ENCODE measurements around the gene DYRK3. TPM values are rescaled to one million over a fixed set of nuclear protein-coding genes. Genes with fewer than 3 reads are reported as not detected.
"Not testable (repeated sequence)": the region's sequence is repeated elsewhere in the genome, so short reads cannot be mapped to it uniquely, and the experiment has no call there.

Gene DYRK3
- total RNA-seq, 4 donors from 2014 or later, result 14.5 to 21.2 (median 15.9) TPM

DNA sequence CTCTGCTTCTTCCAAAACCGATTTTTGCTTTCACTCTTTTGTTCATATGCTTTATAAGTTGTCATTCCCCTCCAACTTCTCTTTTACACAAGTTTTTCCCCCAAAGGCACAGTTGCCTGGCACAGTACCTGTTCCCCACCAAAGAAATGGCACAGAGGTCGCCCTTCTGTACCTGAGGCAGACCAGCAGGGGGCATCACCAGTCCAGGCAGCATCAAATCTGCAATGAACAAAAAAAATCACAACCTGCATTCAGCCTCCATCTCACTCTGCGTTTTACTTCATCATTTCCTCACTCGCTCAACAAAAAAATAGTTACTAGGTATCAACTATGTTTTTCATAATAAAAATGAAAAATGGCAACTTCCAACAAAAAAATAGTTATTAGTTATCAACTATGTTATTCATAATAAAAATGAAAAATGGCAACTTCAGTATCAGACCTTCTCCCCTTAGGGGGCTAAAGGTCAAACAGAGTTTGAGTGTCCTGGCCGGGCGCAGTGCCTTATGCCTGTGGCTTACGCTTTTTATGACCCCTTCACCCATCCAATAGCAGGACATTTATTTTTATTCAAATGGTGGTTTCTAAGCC lies 27.1 kb upstream of the DYRK3 start:
- DNase-seq, result peak; percentile 16 to 37
- H3K36me3 ChIP-seq, result peaks cover under 1 to 26% of the 10 kb centered on the region in 2 donors
- WGBS, 2 donors, result 79 to 80% methylated on average over 7 of the region's 7 CpGs
- peaks cover 6 to 8% of the 10 kb centered on the region in 2 donors for H3K4me1 ChIP-seq
- TF ChIP-seq CTCF (IDR thresholded peaks at IDR 0.05), result peak in 5 of 6 experiments; percentile 29 to 62 (median 51)
- TF ChIP-seq POLR2A (IDR thresholded peaks at IDR 0.05), result no peak
- no peak overlapping the region for H3K4me3 ChIP-seq (replicated peaks in 1 of 3)
- H3K9me3 ChIP-seq, result no peaks in the 10 kb centered on the region
- H3K27ac ChIP-seq, result no peak overlapping the region
- no peaks in the 10 kb centered on the region for H3K27me3 ChIP-seq
- intact Hi-C loops (cut with DNase I), result no loop called here

DNA sequence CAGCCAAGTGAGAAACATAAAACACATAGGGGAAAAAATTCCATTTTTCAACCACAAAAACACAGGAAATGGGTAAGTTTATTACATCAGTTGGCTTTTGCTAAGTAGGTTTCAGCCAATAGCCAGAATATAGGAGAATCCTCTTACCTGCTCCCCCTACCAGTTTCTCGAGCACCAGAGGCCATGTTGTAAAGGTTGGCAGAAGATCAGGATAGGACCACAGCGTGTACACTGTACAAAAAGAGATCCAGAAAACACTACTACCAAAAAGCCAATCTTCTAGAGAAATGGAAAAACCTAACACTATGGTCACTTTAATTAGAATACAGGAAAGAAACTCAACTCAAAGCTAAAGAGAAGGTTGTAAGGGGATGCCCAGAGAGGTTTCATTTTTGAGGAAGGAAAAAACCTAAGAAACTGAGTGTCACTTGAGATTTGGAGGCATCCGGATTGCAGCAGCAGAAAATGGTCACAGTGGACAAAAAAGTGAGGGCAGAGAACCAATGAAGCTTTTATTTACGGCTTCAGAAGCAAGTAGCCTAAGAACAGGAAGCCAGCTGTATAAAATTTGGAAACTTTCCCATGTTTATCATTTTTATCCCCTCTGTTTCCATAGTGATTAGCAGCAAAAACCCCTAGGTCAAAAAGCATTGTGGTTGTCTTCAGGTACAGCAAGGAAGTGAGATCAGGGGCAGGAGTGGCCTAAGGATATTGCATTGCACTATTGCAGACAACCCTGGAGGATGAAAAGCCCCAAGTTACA lies 25.9 kb upstream of the DYRK3 start:
- TF ChIP-seq CTCF (IDR thresholded peaks at IDR 0.05) (no peak), POLR2A (IDR thresholded peaks at IDR 0.05) (no peak)
- intact Hi-C loops (cut with DNase I), result no loop called here
- peaks cover 6 to 8% of the 10 kb centered on the region in 2 donors for H3K4me1 ChIP-seq
- peaks cover 0 to 21% of the 10 kb centered on the region in 2 donors for H3K36me3 ChIP-seq
- no peaks in the 10 kb centered on the region for H3K27me3 ChIP-seq
- no peak overlapping the region for H3K4me3 ChIP-seq (replicated peaks in 1 of 3)
- no peaks in the 10 kb centered on the region for H3K9me3 ChIP-seq
- WGBS, 2 donors, result 64 to 78% methylated on average over 4 of the region's 4 CpGs
- no peak for DNase-seq
- H3K27ac ChIP-seq, result no peak overlapping the region

GRCh38 chr1:206612129-206612876 lies 23.0 kb upstream of the DYRK3 start, which contains the start of gene EIF2D:
Gene EIF2D, minus strand, starts transcription at chr1:206612465. Its CDS starts 123 bp downstream, at chr1:206612342.
- DNase-seq, result peak; percentile 94
- H3K27me3 ChIP-seq, result no peaks in the 10 kb centered on the region
- peaks cover 6 to 8% of the 10 kb centered on the region in 2 donors for H3K4me1 ChIP-seq
- H3K9me3 ChIP-seq, result no peaks in the 10 kb centered on the region
- TF ChIP-seq CTCF (IDR thresholded peaks at IDR 0.05) (peak; percentile 80 to 100 (median 99)), POLR2A (IDR thresholded peaks at IDR 0.05) (peak; percentile 53 to 68)
- WGBS, 2 donors, result 7 to 12% methylated on average over 27 to 31 of the region's 48 CpGs
- H3K4me3 ChIP-seq (replicated peaks in 1 of 3), result peak within 1 kb of the TSS; percentile 48 to 75 (median 56)
- H3K36me3 ChIP-seq, result peaks cover 0 to 6% of the 10 kb centered on the region in 2 donors
- peak within 1 kb of the TSS; percentile 70 to 90 (median 70) for H3K27ac ChIP-seq
- intact Hi-C loops (cut with DNase I), result no loop called here

DNA sequence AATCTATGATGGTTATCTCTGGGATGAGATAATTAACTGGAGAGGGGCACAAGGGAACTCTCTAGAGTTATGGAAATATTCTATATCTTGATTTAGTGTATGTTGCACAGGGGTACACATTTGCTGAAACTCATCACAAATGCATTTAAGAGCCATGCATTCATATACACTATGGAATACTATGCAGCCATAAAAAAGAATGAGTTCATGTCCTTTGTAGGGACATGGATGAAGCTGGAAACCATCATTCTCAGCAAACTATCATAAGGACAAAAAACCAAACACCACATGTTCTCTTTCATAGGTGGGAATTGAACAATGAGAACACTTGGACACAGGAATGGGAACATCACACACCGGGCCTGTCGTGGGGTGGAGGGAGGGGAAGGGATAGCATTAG lies 8.9 kb upstream of the DYRK3 start:
- H3K36me3 ChIP-seq; intact Hi-C loops (cut with DNase I); H3K27me3 ChIP-seq; DNase-seq; H3K27ac ChIP-seq; H3K4me3 ChIP-seq (replicated peaks in 1 of 3); H3K9me3 ChIP-seq; H3K4me1 ChIP-seq: not testable (repeated sequence)
- 96 to 100% methylated on average over 2 of the region's 2 CpGs for WGBS, 2 donors

- no peaks in the 10 kb centered on the region for H3K9me3 ChIP-seq
- WGBS, 2 donors, result 0 to 86% methylated on average over 1 of the region's 1 CpG
These were observed 6.4 kb upstream of the DYRK3 start for GRCh38 chr1:206628916-206629315.

More at GRCh38 chr1:206628916-206629315, 6.4 kb upstream of the DYRK3 start:
- no peak for TF ChIP-seq POLR2A (IDR thresholded peaks at IDR 0.05)
- no peak for TF ChIP-seq CTCF (IDR thresholded peaks at IDR 0.05)
- intact Hi-C loops (cut with DNase I), result no loop called here
- Histone ChIP-seq H3K36me3 (no peaks in the 10 kb centered on the region), H3K4me1 (peaks cover 0 to 6% of the 10 kb centered on the region in 2 donors), H3K27me3 (no peaks in the 10 kb centered on the region), H3K4me3 (replicated peaks in 1 of 3) (no peak overlapping the region), H3K27ac (no peak overlapping the region)
- no peak for DNase-seq

Measured in thyroid gland (tissue), 4 donors.